H1 (cell line): ENCODE data around the gene ZDHHC22. TPM values are rescaled to one million over a fixed set of nuclear protein-coding genes. Genes with fewer than 3 reads are reported as not detected.

Experiments
- CTCF ChIA-PET: fragments of 300-600 bp; sonication (Branson Sonifier 250); formaldehyde crosslinking; loops from one replicate; lab custom pipeline; 2021; ENCODE audit not compliant: partially characterized antibody; lab: Charles Lee
- POLR2A ChIA-PET: fragments of 300-600 bp; sonication (Branson Sonifier 250); formaldehyde crosslinking; loops from one replicate; lab custom pipeline; 2021; ENCODE audit warnings: inconsistent platforms; ENCODE audit not compliant: partially characterized antibody; lab: Charles Lee
- DNase-seq, 2 experiments: peaks; one replicate each; pipeline versions ENCODE4 v3.0.0 to v3.0.0-alpha.2; 2010 to 2022; ENCODE audit warnings: low spot score in 2 of 2, low read depth in 1 of 2, mixed read lengths in 1 of 2
- FAIRE-seq: peaks from 2 replicates; lab custom pipeline; 2011; peaks lifted over from hg19 to GRCh38; lab: Jason Lieb, UNC
- H2AFZ ChIP-seq: 2 replicates; pipeline ENCODE4 v1.8.1; 2012; ENCODE audit warnings: low read length, inconsistent platforms
- H2AK5ac ChIP-seq: 2 replicates; pipeline ENCODE4 v1.6.1; 2013; ENCODE audit warnings: low read depth, low read length
- H2BK120ac ChIP-seq: replicated peaks from 2 replicates; pipeline ENCODE3; 2013; ENCODE audit warnings: low read depth, low read length, inconsistent platforms
- H2BK12ac ChIP-seq: 2 replicates; pipeline ENCODE4 v1.6.1; 2013; ENCODE audit warnings: low read depth, low read length
- H2BK15ac ChIP-seq: 2 replicates; pipeline ENCODE4 v1.6.1; 2013; ENCODE audit warnings: low read length
- H2BK20ac ChIP-seq: 2 replicates; pipeline ENCODE4 v1.6.1; 2013; ENCODE audit warnings: low read length
- H2BK5ac ChIP-seq: 2 replicates; pipeline ENCODE4 v1.6.1; 2013; ENCODE audit warnings: low read depth, low read length
- H3K14ac ChIP-seq: 2 replicates; pipeline ENCODE4 v1.6.1; 2013; ENCODE audit warnings: inconsistent platforms; ENCODE audit not compliant: insufficient read length
- H3K18ac ChIP-seq: 2 replicates; pipeline ENCODE4 v1.6.1; 2013; ENCODE audit warnings: low read length; ENCODE audit errors: extremely low read depth
- H3K23ac ChIP-seq: 2 replicates; pipeline ENCODE4 v1.6.1; 2013; ENCODE audit warnings: inconsistent platforms; ENCODE audit not compliant: insufficient read length
- H3K23me2 ChIP-seq: 2 replicates; pipeline ENCODE4 v1.6.1; 2013; ENCODE audit warnings: low read depth, low read length
- H3K27ac ChIP-seq: 2 replicates; pipeline ENCODE4 v1.6.1; 2011; ENCODE audit warnings: low read depth, low read length, inconsistent platforms
- H3K27me3 ChIP-seq, 4 experiments: replicated peaks in 1 of 4; 1 replicate in 1 of 4; 2 replicates in 3 of 4; pipeline versions ENCODE4 v1.6.1 to v1.8.1; 2011 to 2013; ENCODE audit warnings: low read length in 3 of 4, mild to moderate bottlenecking in 3 of 4, inconsistent platforms in 2 of 4, mixed read lengths in 2 of 4, moderate library complexity in 1 of 4; ENCODE audit not compliant: control insufficient read depth in 3 of 4, insufficient read depth in 3 of 4; ENCODE audit errors: extremely low read depth in 1 of 4
- H3K36me3 ChIP-seq, 4 experiments: 2 replicates each; pipeline versions ENCODE4 v1.6.1 to v1.8.1; 2011 to 2013; ENCODE audit warnings: mild to moderate bottlenecking in 4 of 4, low read length in 3 of 4, moderate library complexity in 2 of 4, control low read depth in 1 of 4, inconsistent platforms in 1 of 4; ENCODE audit not compliant: insufficient read depth in 4 of 4, control insufficient read depth in 2 of 4
- H3K4ac ChIP-seq: replicated peaks from 2 replicates; pipeline ENCODE3; 2013; ENCODE audit warnings: low read length, low read depth, mixed read lengths, inconsistent platforms; ENCODE audit not compliant: insufficient read length
- H3K4me1 ChIP-seq, 4 experiments: replicated peaks in 1 of 4; 1 replicate in 1 of 4; 2 replicates in 3 of 4; pipeline versions ENCODE4 v1.6.1 to v1.8.1; 2011 to 2013; ENCODE audit warnings: low read length in 3 of 4, inconsistent platforms in 2 of 4, mixed read lengths in 1 of 4; ENCODE audit not compliant: insufficient read depth in 4 of 4, control insufficient read depth in 3 of 4
- H3K4me2 ChIP-seq, 2 experiments: 2 replicates each; pipeline versions ENCODE4 v1.6.1 to v1.8.1; 2011 to 2013; ENCODE audit warnings: low read depth in 2 of 2, low read length in 2 of 2, control low read depth in 1 of 2, inconsistent platforms in 1 of 2, mild to moderate bottlenecking in 1 of 2; ENCODE audit not compliant: insufficient read depth in 1 of 2
- H3K4me3 ChIP-seq, 4 experiments: fragments of 200-600, 300-600 bp in 1 of 4; sonication (generic), shearing (Covaris generic), sonication (Bioruptor Twin) in 1 of 4; 2 replicates each; pipeline versions ENCODE4 v1.5.1 to v1.8.1; 2011 to 2016; ENCODE audit warnings: low read length in 4 of 4, low read depth in 3 of 4, control low read depth in 2 of 4, inconsistent platforms in 2 of 4, mild to moderate bottlenecking in 2 of 4, mixed read lengths in 1 of 4, moderate library complexity in 1 of 4; ENCODE audit not compliant: insufficient read depth in 2 of 4; ENCODE audit errors: extremely low read depth in 1 of 4
- H3K56ac ChIP-seq: replicated peaks from 2 replicates; pipeline ENCODE3; 2013; ENCODE audit warnings: low read depth, mild to moderate bottlenecking, mixed read lengths, low read length, inconsistent platforms; ENCODE audit not compliant: insufficient read length
- H3K79me1 ChIP-seq: 2 replicates; pipeline ENCODE4 v1.6.1; 2013; ENCODE audit warnings: low read depth, low read length, control low read depth
- H3K79me2 ChIP-seq, 2 experiments: 2 replicates each; pipeline versions ENCODE4 v1.6.1 to v1.8.1; 2012 to 2013; ENCODE audit warnings: low read length in 2 of 2, mild to moderate bottlenecking in 2 of 2, inconsistent platforms in 1 of 2; ENCODE audit not compliant: insufficient read depth in 2 of 2, control insufficient read depth in 1 of 2
- H3K9ac ChIP-seq, 4 experiments: replicated peaks in 1 of 4; 1 replicate in 1 of 4; 2 replicates in 3 of 4; pipeline versions ENCODE4 v1.6.1 to v1.8.1; 2011 to 2013; ENCODE audit warnings: low read depth in 3 of 4, low read length in 3 of 4, control low read depth in 2 of 4, mild to moderate bottlenecking in 2 of 4, moderate library complexity in 2 of 4, inconsistent platforms in 1 of 4; ENCODE audit errors: extremely low read depth in 1 of 4
- H3K9me3 ChIP-seq, 2 experiments: 2 replicates each; pipeline versions ENCODE4 v1.6.1 to v1.8.1; 2012 to 2013; ENCODE audit warnings: mild to moderate bottlenecking in 2 of 2, moderate library complexity in 2 of 2, control low read depth in 1 of 2, inconsistent platforms in 1 of 2, low read depth in 1 of 2, low read length in 1 of 2, mixed read lengths in 1 of 2; ENCODE audit not compliant: insufficient read depth in 2 of 2
- H4K20me1 ChIP-seq, 2 experiments: replicated peaks in 1 of 2; 2 replicates each; pipeline versions ENCODE3 to v1.8.1; 2011 to 2013; ENCODE audit warnings: inconsistent platforms in 2 of 2, low read length in 2 of 2, mild to moderate bottlenecking in 1 of 2; ENCODE audit not compliant: insufficient read depth in 2 of 2, control insufficient read depth in 1 of 2
- H4K5ac ChIP-seq: 2 replicates; pipeline ENCODE4 v1.6.1; 2013; ENCODE audit warnings: low read length, low read depth, mixed read lengths, inconsistent platforms; ENCODE audit not compliant: insufficient read length
- H4K8ac ChIP-seq: 2 replicates; pipeline ENCODE4 v1.8.0; 2013; ENCODE audit warnings: mild to moderate bottlenecking, moderate library complexity, low read length, inconsistent platforms; ENCODE audit not compliant: insufficient read depth; ENCODE audit errors: extremely low read depth
- H4K91ac ChIP-seq: replicated peaks from 2 replicates; pipeline ENCODE3; 2013; ENCODE audit warnings: low read length, mixed read lengths, inconsistent platforms; ENCODE audit not compliant: insufficient read length
- SRF ChIP-seq: IDR thresholded peaks from 2 replicates; pipeline ENCODE4 v1.6.1; 2011; ENCODE audit warnings: mild to moderate bottlenecking, low read depth, low read length, moderate library complexity
- TAF1 ChIP-seq: IDR thresholded peaks from 2 replicates; pipeline ENCODE4 v1.6.1; 2011; ENCODE audit warnings: mild to moderate bottlenecking, low read depth, low read length
- ZNF274 ChIP-seq: IDR thresholded peaks from 2 replicates; pipeline ENCODE4 v1.7.0; 2012; ENCODE audit warnings: low read length, borderline replicate concordance; ENCODE audit errors: extremely low read depth
- WGBS, 2 experiments: shearing (Covaris generic) in 1 of 2; methylation state at CpG; one replicate each; pipeline versions ENCODE4 v1.1.6 to v1.1.7; 2013 to 2015; ENCODE audit warnings: low lambda C conversion rate in 2 of 2, mixed read lengths in 2 of 2, inconsistent platforms in 1 of 2, low coverage in 1 of 2, missing lambda C conversion rate in 1 of 2; ENCODE audit not compliant: insufficient replicate concordance in 2 of 2, insufficient coverage in 1 of 2, insufficient read length in 1 of 2; ENCODE audit errors: extremely low coverage in 1 of 2, missing lambda C conversion rate in 1 of 2; 5-methylcytosine and 5-hydroxymethylcytosine counted together
- polyA plus RNA-seq, 7 experiments: library from polyadenylated mRNA; depleted of rRNA in 3 of 7; stranded (reverse) in 5 of 7; unstranded in 2 of 7; fragments of >200 nt in 5 of 7; fragments of 200-250 nt in 2 of 7; gene quantifications; 1 replicate in 5 of 7; 2 replicates in 1 of 7; 4 replicates in 1 of 7; pipeline versions ENCODE4 v1.2.1 to v1.2.3, GENCODE V29; 2011 to 2013; ENCODE audit warnings: missing spikeins in 2 of 7, mixed read lengths in 2 of 7
- total RNA-seq: library from RNA; stranded (reverse); fragmentation: NEBNext Ultra II Directional; extraction: Animal tissue kit (Norgen Biotek cat#: 25700); gene quantifications from 2 replicates; pipeline ENCODE4 v1.2.1, GENCODE V29; 2021

Gene ZDHHC22
- total and polyA plus RNA-seq, 2 of the 8 experiments (the other 6 are each of a cell fraction or from before 2014, with no cell fraction given), result 23.8 to 55.2 TPM

- CTCF ChIA-PET, result interaction anchor here (0.7 to 3.3 kb wide), 4 partner anchors 15 to 103 kb away, joined by 3 to 16 read pairs (median 4); no protein-coding TSS in a partner anchor
- Histone ChIP-seq H4K20me1 (no peaks in the 10 kb centered on the region), H3K23me2 (no peaks in the 10 kb centered on the region), H3K56ac (no peak overlapping the region), H3K23ac (no peak overlapping the region), H3K79me2 (no peaks in the 10 kb centered on the region), H3K36me3 (no peaks in the 10 kb centered on the region), H3K79me1 (no peaks in the 10 kb centered on the region), H3K27me3 (no peaks in the 10 kb centered on the region), H4K5ac (no peak overlapping the region), H3K4me3 (no peak overlapping the region), H3K27ac (no peak overlapping the region), H2BK5ac (no peak overlapping the region), H2BK12ac (no peak overlapping the region)
- TF ChIP-seq SRF (no peak), TAF1 (no peak), ZNF274 (no peak)
- TF ChIP-seq, all 59 proteins: peak for 0
- Histone ChIP-seq H3K9ac (no peak overlapping the region), H3K4me1 (peaks cover under 1 to 3% (median 2%) of the 10 kb centered on the region in 4 experiments; a peak in 6 of 7 replicates), H4K91ac (no peak overlapping the region), H3K18ac (no peak overlapping the region), H2AFZ (no peak overlapping the region), H3K9me3 (no peaks in the 10 kb centered on the region), H3K4ac (no peak overlapping the region), H3K14ac (no peak overlapping the region), H2AK5ac (no peak overlapping the region), H4K8ac (no peak overlapping the region), H2BK15ac (no peak overlapping the region), H2BK120ac (no peak overlapping the region), H3K4me2 (no peak overlapping the region), H2BK20ac (no peak overlapping the region)
- POLR2A ChIA-PET, result no interaction called here
- no peak for DNase-seq
- FAIRE-seq, result no peak
- WGBS, 2 experiments, result 89% methylated on average over 3 of the region's 3 CpGs; no CpG with 5 or more reads in 1 of the 2 experiments
Measured at GRCh38 chr14:77175843-77176242, 34.3 kb upstream of the ZDHHC22 start.
